B cell (primary cell): ENCODE measurements around the gene RIMKLB.

Experiments used
- CTCF ChIP-seq: fragments of 200-600 bp; IDR thresholded peaks from one replicate; pipeline ENCODE4 v1.8.0; 2022; ENCODE audit warnings: antibody characterized with exemption, mild to moderate bottlenecking
- EZH2 ChIP-seq: IDR thresholded peaks from 2 replicates; pipeline ENCODE4 v1.6.1; 2012; ENCODE audit warnings: borderline replicate concordance, low read depth, mild to moderate bottlenecking, moderate library complexity, low read length; ENCODE audit not compliant: insufficient read depth, poor library complexity, severe bottlenecking

GRCh38 chr12:8648576-8649205 is 49.1 kb upstream of the RIMKLB start:
- TF ChIP-seq CTCF (no peak), EZH2 (no peak)
